NOMO-1 (cell line): ENCODE results near the gene ADCY5.

Experiments
- DNase-seq, 2 experiments: peaks; one replicate each; lab custom pipeline; 2025; ENCODE audit not compliant: unreplicated experiment in 2 of 2; lab: John Stamatoyannopoulos, UW

The ADCY5 gene

DNA sequence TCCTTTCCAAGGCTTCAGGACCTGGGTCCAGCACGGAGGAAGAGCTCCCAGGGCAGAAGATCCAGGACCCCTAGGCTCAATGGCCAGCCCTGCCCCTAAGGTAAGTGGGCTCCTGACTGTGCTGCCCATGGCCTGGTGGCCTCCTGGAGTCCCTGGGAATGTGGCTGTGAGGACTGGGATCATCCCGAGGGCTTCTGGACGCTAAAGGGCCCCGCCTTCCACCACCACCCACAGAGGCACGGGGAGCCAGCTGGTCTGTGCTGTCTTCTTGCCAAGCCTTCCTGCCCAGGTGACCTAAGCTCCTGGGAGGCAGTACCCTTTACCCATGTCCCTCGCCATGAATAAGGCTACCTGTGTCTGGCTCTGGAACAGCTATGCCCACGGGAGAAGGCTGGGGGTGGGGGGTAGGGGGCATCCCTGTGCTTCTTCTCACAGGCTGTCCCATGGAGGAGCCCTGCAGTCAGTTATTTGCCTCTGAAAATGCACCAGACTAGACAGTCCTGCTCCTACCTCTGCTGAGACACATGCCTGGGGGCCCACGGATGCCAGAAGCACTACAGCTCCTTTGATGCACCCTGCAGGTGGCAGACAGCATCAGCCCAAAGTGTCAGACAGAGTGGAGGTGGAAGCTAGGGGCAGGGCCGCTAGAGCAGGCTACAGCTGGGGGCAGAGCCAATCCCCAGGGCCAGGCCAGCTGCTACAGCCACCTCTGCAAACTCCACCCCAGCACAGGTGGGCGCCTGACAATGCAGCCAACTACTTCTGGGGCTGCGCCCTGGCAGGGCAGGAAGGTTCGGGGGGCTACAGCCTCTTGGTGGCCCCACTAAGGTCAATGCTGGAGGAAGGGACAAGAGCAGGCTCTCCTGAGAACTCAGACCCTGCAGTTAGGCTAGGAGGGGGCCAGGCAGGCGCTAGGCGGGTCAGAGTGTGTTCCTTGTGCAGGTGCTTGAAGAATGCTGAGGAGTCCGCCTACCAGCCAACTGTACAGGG, 156.3 kb downstream of the ADCY5 start:
- DNase-seq: no peak

DNA sequence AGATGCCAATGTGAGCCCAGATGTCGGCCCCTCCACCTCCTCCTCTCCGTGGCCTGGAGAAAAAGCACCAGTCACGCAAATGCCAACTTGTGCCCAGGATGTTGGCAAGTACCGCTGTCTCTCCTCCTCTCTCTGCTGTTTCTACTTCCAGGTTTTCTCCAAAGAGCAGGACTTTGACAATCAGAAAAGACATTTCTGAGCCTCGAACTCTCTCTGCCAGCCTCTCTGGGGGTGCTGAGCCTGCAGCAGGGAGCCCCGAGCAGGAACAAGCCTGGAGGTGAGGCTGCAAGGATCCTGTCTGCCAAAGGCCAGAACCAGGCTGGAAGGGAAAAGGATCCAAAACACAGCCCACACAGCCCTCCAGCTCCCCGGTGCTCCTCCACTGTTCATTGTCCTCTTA, 157.5 kb downstream of the ADCY5 start:
- no peak for DNase-seq

DNA sequence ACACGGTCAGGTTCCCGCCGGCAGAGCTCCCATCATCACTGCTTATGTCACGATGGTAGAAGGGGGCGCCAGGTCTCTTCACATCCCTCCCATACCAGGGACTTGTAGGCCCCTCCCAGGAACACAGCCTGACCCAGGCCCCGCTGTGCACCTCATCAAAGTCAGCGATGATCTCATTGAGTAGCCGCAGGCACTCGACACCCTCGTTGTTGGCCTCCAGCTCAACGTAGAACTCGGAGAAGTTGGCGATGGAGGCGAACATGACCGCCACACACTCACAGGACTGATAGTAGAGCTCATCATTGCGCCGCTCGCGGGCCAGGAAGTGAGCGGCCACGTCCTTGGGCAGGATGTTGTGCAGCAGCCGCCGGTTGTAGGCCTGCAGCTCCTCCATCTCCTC, 157.9 kb downstream of the ADCY5 start:
- no peak for DNase-seq

DNA sequence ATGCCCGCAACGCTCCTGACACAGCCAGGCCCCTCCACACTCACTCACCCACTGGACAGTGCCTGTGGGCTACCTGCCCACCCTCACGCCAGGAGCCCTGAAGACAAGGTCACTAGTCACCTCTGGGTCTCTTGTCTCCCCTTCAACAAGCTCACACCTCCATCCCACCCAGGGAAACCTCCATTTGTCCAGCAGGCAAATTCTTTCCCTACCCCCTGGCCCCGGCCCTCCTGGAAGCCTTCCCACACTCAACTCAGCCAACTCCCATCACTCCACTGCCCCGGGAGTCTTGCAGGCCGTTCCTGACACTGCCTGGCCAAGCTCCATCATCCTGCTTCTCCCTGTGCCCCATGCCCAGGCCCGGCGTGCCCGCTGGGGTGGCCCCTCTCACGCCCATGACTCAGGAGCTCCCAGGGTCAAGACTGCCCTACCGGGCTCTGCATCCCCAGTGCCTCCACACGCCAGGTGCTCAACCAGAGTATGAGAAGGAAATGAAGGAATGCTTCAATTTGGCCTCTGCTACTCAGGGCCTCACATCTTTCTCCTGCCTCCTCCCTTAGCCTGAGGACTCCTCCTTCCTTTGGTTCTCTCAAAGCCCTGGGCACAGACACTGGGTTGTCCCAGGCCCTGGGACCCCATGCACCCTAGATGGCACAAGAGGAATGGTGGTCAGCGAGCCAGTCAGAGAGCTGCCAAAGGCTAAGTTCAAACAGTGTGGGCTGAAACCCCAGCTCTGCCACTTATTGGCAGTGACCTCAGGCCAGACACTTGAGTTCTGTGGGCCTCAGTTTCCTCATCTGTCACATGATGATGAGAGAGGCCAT, 158.6 kb downstream of the ADCY5 start:
- DNase-seq: no peak

DNA sequence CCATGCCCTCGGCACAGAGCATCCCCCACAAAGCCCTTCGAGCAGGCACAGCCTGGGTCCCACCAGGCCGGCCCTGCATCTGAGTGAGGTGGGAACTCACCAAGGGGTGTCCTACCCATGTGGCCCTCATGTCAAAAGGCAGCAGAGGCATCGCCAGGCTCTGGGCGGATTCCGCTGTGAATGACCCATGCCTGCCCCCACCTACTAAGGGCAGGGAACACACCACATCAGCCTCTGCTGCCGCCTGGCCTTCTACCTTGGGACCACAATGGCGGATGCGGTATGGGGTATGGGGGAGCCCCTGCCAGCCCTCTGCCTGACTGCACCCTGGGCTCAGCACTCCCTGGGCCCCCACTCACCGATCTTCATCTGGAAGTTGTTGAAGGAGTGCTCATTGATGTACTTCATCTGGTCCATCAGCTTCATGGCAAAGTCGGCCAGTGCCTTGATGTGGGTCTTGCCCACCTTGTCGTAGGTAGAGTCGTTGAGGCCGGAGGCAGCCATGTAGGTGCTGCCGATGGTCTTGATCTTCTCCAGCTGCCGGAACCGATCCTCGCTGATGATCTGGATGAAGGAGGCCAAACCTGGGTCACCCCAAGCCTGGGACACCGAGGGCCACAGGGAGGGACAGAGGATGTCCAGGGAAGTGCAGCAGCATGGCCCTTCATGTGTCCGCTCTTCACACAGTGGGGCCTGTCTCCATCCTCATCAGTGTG, 159.3 kb downstream of the ADCY5 start:
- DNase-seq: no peak

DNA sequence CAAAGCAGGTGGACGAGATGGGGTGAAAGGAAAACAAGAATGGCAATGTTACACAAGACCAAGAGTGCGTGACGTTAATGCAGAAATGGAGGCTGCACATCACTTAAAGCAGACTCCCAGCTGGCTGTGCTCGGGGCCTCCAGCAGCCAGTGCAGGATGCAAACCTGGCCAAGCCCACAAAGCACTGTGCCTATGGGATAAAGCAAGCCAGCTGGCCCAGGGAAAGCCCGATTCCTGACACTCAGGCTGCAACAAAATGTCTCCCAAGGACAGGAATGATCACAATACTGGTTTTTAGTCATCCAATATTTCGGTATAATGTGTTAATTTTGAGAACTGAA, 161.0 kb downstream of the ADCY5 start:
- DNase-seq: no peak

DNA sequence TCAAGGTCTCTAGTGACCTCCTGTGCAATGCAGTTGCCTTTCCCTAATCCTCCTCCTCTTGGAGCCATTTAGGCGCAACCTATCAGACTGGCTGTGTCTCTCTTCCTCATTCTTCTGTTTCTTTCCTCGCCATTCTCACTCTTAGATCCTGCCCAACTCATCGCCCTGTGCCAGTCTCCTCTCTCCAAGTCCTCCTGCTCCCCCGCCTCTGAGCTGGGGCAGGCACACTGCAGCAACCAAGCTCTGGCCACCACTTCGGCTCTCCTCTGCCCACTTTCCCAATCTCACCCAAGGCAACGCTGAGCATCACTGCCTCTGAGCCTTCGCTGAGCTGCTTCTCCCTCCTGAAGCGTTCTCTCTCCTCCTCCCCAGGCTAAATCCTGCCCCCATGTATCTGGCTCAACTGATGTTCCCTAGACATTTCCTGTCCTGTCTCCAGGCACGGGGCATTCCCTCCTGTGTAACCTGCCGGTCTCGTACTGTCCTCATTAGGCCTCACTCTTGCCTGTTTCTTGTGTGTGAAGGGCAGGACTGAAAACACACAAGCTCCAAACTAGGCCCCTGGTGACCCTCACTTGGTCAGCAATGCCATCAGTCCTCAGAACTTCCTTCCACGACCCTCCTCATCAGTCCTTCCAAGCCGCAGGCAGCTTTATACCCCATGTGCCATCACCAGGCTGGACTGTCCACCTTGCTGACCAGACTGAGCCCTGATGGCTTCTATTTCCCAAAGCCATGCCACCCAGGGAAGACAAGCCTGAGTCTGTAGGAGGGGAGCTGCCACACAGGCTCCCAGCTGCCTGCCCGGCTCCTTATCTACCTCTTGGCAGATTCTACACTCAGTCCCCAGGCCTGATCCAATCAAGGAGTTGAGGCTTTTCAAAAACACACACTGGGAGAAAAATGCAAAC, 161.6 kb downstream of the ADCY5 start:
- no peak for DNase-seq

DNA sequence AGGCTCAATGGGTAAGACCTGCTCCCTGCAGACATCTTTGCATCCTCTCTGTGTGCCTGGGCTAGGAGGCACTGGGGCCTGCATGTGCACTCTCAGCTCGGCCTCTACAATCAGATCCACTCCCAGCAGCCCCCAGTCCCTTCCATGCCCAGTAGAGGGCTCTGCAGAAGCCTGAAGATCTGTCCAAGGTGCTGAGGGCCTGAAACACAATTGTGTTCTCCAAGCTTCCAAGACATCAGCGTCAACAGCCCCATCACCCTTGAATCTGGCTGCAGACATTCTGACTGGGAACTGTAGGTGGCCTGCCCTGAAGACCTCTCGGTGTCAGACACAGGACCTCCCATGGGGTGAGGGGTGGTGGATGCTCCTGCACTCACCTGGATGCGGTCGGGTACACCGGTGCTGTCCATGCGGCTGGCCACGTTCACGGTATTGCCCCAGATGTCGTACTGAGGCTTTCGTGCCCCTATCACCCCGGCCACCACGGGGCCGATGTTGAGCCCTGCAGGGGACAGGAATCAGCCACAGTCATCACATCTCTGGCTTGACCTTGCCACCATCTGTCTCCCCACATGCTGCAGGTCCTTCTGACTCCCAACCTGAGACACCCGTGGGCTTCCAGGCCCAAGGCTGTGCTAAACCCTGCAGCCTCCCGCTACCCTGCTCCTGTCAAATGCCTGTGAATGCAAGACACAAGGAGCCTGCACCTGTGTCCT, 162.4 kb downstream of the ADCY5 start:
- DNase-seq: peak; percentile 13 to 50

DNA sequence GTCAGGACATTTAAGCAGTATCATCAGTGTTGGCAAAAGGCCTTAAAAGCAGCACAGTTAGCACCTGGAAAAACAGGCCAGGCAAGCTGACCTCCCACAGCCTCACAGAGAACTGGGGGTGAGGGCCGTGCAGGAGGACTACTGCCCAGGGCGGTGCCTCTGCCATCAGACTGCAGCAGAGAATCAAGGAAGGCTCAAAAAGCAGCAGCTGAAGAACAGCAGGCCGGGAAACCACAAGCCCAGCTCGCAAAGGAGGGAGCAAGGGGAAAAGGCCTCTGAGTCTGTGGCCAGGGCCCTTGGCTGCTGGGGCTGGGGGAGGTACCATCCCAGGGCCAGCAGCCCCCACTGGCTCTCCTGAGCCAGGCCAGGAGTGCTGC, 163.0 kb downstream of the ADCY5 start:
- no peak for DNase-seq

DNA sequence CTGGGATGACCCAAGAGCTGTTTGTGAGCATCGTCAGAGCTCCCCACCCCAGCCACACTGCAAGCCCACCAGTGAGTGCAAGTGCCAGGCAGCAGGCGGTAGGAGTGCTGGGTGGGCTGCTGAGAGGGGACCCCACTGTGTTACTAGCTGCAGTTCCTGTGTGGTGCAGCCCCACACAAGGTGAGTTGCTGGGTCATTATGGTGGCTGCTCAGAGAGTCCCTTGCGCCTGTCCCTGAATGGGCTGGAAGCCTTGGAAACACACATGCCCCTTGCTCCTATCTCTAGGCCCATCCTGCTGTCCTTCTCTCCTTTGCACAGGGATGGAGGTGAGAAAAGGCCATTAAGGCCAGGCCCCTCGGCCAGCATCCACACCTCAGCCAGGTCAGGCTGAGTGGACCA, 163.4 kb downstream of the ADCY5 start:
- no peak for DNase-seq

DNA sequence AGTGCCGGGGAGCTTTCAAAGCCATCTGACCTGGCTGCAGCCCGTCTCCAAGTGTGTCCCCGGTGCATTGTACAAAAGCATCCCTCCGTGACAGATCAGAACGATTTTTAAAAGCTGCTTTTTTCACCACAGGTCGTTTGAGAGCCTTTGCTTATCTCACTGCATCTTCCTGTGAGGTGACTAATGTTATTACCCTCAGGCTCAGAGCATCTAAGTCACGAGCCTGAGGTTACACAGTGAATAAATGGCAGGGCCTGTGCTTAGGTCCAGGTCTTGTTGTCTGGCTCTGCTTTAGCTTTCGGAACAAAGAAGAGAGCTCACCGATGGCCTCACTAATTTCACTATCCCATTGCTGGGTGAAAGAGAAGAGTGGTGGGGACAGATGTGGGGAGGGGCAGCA, 163.8 kb downstream of the ADCY5 start:
- DNase-seq: no peak

DNA sequence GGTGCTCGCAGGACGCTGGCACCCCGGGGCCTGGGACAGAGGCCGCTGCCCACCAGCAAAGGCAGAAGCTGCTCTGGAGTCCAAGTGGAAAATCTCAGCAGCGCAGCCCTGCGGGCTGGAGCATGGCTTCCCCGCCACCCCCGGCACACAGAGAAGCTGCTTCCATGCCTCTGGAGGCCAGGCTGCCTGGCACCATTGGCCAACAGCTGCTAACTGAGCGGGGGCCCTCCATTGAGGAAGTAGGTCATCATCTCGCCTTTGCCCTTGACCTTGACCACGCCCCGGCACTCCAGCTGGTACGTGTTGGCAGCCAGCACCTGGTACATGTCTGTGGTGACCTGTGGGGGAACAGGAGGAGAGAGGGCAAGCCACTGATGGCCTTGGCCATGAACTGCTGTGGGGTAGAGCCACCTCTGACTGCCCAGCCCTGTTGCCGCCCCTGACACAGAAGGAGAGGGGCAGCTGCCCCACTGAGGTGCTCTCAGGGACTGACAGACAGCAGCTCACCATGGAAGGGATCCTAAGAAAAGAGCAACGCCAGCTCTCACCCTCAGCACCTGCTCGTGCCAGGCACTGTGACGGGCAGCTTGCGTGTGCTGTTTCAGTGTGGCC, 164.4 kb downstream of the ADCY5 start:
- DNase-seq: no peak

DNA sequence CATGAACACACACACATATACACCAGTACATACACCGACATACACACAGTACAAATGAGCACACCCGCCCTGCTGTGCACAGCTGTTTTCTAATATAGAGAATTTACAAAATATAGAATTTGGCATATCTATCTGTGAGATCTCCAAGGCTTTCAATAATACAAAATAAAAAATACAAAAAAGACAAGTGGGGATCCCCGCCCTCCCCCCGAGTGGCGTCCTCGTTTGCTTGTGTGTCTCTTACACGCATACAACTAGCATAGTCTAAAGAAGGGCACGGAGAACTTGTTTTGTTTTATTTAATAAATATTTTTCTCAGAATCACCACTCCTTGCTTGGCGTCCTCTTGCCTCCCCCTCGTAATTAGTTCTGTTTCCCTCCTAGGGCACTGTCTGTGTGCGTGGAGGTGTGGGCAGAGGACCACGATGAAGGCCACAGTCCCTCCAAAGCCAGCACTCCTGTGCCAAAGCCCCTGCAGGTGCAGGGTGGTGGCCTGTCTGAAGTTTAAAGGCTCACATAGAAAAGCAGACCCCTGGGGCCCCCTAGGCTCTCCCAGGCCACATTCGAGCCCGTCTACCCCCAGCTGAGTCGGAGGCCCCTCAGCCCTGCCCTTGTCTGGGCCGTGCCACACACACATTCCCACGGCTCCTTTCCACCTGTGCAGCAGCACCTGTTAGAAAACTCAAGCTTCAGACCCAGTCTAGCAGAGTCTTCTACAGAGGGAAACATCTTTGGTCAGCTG, 165.1 kb downstream of the ADCY5 start:
- no peak for DNase-seq

DNA sequence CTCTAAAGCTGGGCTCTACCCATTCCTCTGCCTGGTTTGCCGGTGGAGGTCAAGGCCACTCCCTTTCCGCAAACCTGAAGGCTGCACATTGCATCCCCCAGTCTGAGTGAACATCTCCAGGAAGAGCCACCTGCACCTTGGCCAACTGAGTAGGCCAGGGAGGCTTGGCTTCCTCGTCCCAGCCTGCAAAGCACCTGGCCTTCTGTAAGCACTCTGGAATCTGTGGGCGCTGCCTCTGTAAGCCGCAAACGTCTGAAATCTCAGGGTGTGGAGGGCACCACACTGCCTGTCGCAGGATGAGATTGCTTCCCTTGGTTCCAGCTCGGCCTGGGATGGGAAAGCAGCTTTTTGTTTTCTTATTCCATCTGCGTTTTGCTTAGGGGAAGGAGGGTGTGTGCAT, 165.8 kb downstream of the ADCY5 start:
- DNase-seq: no peak

DNA sequence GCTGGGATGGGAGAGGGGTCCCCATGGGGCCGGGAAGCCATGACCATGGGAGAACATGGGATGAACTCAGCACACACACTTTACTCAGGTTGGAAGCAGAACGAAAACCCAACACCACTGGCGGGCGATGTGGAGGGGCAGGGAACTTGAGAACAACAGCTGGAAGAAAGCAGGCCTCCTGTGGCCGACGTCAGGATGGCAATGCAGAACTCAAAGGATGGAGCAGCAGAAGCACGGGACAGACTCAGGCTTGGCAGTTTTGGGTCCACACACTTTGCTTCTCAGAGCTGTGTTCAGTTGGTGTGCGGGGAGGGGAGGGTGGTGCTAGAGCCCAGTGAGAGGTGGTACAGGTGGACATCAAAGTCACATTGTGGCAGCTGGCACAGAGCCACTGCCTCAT, 166.4 kb downstream of the ADCY5 start:
- no peak for DNase-seq

DNA sequence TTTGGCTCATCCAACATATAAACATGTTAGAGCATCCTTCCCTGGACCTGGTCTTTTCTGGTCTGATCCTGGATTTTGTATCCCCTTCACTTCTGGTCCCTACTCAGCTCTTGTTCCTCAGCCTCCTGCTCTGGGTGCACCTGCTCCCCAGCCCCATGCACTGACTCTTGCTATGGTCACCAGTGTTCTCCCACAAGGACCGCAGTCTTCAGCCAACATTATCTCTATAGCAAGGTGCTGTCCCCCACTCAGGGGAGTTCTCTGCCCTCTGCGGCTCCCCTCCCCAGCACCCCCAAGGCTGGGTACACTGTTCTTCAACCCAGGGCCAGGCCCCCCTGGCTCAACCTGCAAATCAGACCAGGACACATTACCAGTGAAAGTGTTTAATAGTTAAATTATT, 167.0 kb downstream of the ADCY5 start:
- no peak for DNase-seq

DNA sequence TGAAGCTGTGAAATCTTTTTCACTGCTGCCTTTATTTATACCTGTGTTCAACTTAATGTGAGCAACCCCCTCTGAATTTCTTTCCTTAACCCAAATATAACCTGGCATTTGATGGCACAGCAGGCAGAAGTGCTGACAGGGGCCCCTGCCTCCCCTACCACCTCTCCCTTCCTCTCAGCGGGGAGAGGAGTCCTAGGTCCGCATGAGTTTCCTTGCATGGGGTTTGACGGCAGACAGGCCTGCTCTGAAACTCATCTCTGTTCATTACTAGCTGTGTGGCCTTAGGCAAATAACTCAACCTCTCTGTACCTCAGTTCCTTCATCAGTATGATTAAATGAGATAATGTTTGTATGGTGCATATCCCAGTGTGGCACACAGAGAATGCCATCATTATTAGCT, 167.5 kb downstream of the ADCY5 start:
- no peak for DNase-seq

DNA sequence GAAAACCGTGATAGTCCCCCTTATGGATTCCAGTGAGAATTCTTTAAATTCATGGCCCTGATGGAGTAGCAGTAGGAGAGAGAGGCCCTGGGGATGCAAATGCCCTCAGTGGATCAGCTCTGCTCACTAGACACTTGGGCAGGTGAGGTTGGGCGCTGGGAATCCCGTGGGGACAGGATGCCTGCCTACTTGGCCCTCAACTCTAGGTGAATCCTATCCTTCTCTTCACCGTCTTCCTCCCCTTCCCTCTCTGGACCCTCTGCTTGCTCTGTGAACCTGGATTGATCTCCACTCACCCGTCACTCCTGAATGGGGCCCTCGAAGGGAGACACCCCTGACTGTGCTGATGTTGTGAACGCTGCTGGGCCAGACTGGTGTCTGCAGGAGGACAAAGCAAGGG, 169.8 kb downstream of the ADCY5 start:
- no peak for DNase-seq

DNA sequence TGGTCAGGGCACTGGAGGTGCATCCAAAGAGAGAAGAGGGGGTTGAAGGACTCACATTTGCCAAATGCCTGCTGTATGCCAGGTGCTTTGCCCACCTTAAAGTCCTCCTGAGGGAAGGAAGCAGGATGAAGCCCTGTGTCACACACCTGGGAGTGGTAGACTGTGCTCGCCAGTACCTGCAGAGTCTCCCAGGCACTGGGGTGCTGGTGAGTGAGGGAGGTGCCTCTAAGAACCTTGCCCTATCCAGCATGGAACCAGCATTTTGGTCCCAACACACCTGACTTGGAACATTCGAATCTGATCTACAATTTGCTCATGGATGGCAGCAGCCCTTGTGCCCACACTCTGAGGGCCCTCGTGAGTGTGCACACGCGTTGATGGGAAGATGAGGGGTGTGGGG, 170.4 kb downstream of the ADCY5 start:
- DNase-seq: no peak
